Fibroblast of pulmonary artery (primary cell): Measurements from ENCODE around the gene ASTE1.

Source experiments
- DNase-seq: peaks from one replicate; pipeline ENCODE4 v3.0.0-alpha.2; 2010; ENCODE audit warnings: low read depth
- H3K4me3 ChIP-seq: replicated peaks from 2 replicates; pipeline ENCODE4 v1.5.1; 2011; ENCODE audit warnings: low read depth, mild to moderate bottlenecking, control low read depth, low read length, moderate library complexity
- TF ChIP-seq, protein P1 (sequence below): IDR thresholded peaks from 2 replicates; pipeline ENCODE4 v1.5.1; 2011; ENCODE audit warnings: mild to moderate bottlenecking, control low read depth, low read length, inconsistent platforms; ENCODE audit errors: missing control alignments

The ASTE1 gene

GRCh38 chr3:130963878-130964277 lies 62.7 kb downstream of the ASTE1 start:
- TF ChIP-seq, protein P1, sequence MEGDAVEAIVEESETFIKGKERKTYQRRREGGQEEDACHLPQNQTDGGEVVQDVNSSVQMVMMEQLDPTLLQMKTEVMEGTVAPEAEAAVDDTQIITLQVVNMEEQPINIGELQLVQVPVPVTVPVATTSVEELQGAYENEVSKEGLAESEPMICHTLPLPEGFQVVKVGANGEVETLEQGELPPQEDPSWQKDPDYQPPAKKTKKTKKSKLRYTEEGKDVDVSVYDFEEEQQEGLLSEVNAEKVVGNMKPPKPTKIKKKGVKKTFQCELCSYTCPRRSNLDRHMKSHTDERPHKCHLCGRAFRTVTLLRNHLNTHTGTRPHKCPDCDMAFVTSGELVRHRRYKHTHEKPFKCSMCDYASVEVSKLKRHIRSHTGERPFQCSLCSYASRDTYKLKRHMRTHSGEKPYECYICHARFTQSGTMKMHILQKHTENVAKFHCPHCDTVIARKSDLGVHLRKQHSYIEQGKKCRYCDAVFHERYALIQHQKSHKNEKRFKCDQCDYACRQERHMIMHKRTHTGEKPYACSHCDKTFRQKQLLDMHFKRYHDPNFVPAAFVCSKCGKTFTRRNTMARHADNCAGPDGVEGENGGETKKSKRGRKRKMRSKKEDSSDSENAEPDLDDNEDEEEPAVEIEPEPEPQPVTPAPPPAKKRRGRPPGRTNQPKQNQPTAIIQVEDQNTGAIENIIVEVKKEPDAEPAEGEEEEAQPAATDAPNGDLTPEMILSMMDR, result no peak
- peak; percentile 99 for DNase-seq
- H3K4me3 ChIP-seq, result no peak overlapping the region
